Fibroblast of skin of right quadriceps (primary cell): ENCODE results near the gene TRRAP.
"Not testable (repeated sequence)": the region's sequence is repeated elsewhere in the genome, so short reads cannot be mapped to it uniquely, and the experiment has no call there.

Experiments used
- DNase-seq: peaks from one replicate; pipeline ENCODE4 v3.0.0-alpha.2; 2013

The TRRAP gene

GRCh38 chr7:99033765-99034164 is 155.4 kb downstream of the TRRAP start:
- no peak for DNase-seq

DNA sequence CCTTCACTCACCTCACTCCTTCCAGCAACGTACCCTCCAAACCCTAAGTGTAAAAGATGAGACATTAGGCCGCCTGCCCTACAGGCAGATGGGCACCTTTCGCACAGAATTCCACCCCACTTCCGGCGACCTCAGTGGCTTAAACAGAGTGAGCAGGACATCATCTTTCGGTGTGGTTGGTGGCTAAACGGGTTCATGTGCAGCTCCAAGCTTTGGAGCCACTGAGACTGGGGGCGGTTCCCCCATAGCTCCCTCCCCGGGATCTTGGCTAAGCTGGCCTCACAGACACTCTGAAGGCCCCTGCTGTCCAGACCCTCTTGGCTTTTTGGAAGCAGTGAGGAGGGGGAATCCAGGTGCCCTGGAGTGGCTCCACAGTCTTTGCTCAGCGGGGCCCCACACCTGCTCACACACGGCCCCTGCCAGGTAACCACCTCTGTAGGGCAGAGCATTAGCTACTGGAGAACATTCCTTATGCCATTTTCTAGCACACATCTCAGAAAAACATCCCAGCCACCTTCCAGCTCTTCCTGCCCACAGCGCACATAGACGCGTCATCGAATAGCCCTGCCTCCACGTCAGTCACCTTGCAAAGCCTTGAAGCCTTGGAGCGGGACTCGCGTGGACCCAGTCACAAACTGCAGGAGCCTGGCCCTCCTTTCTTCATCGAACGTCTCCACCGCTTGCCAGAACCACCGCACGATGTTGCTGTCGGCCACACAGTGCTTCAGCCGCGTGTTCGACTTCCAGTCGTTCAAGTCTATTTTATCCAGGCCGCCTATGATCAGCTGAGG is 156.8 kb downstream of the TRRAP start:
- DNase-seq, result no peak

DNA sequence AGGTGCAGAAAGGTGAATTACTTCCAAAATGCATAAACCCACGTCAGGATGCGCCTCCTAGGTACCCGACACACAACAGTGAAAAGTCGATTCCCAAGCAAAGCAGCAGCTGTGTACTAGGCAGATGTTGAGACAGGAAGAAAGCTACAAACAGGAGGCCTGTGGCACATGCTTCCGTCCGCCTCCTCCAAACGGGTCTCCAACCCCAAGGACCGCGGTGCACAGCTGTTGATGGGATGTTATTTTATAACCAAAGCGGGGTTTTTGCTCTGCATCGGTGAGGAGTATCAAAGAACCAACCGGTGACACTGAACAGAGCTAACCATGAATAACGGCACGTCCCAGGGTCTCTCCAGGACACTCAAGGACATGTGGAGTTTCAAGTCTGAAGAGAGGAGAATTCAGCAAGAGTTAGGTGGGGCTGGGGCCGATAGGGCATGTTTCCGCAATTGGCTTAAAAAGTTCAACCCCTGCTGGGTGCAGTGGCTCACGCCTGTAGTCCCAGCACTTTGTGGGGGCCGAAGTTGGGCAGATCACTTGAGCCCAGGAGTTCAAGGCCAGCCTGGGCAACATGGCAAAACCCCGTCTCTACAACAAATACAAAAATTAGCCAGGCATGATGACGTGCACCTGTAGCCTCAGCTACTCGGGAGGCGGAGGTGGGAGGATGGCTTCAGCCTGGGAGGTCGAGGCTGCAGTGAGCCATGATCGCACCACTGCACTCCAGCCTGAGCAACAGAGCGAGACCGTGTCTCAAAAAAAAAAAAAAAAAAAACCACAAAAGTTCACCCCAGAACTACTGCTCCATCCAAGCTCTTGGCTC is 157.6 kb downstream of the TRRAP start:
- no peak for DNase-seq

- DNase-seq, result peak; percentile 14
These were observed 158.3 kb downstream of the TRRAP start for GRCh38 chr7:99036546-99037111.

GRCh38 chr7:99037327-99037940 is 159.1 kb downstream of the TRRAP start:
- no peak for DNase-seq

DNA sequence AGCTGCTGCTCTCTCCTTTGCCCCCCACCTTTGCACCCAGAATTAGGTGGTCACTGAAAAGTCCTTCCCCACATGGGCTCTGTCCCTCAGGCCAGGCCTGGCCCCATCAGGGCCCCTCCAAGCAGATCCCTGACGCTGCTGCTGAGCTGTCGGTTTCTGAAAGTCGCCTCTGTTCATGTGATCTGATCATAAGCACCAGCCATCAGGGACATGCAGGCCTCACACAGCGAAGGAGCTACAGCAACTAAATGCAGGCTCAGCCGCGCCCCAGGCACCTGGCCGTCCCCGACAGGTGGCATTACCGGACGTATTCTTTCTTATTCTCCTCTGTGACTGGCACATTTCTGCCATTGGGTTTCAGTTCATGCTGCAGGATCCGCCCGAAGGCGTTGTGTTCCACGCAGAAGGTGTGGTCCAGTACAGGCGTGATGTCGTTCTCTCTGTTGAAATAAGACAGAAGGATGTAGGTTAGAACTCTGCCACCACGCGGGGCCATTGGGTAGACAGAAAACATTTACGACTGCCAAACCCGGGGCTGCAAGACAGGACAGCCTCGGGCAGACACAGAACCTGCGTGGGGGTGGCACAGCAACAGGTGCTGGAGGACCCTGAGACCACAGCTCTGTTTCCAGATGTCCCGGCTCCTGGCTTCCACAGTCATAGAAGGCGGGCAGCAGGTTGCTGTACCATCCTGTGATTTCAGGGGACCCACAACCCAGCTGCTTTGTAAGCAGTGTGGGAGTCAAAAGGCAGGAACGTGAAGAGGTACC is 159.9 kb downstream of the TRRAP start:
- no peak for DNase-seq

DNA sequence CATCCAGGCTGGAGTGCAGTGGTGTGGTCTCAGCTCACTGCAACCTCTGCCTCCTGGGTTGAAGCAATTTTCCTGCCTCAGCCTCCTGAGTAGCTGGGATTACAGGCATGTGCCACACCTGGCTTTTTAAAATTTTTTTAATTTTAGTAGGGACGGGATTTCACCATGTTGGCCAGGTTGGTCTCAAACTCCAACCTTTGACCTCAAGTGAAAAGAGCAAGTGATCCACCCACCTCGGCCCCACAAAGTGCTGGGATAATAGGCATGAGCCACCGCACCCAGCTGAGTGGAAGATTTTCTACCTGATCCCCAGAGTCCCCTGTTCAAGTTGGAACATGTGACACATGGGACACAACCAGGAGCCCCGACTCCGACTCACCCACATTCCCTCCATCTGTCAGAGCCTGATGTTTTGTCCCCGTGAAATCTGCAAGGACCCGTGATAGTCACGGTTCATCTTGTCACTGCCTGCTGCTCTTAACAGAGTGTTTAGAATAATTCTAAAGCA is 161.1 kb downstream of the TRRAP start:
- no peak for DNase-seq

DNA sequence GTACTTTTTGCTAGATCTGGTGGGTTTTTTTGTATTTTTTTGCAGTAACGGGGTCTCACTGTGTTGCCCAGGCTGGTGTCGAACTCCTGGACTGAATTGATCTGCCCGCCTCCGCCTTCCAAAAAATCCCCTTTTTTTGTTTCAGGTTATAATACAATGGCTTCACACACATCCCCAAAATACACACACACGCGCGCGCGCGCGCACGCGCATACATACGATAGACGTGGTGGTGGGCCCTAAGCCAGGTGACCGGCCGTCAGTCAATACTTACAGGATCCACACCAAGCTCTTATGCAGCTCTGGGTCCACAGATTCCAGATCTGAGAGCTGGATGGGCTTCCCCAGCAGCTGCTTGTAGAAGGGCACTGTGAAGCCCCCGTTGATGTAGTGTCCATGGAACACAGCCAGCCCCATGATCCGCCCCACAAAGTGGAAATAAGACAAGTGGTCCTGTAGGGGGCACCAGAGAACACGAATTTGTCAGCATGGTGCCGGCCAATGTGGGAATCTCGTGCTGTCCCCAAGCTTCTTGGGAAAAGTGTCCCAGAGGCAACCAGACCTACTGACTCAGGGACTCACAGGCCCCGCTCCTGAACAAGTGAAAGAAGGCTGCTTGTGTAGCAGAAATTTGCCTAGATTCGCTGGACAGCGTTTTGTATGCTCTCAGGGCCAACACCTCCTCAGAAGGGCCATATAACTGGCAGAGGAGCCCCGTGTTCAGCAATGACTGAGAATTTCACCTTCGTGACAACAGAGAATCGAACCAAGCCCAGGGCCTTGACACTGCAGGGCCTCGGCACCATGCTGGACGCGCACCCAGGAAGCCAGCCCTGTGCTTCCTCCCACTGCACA is 162.0 kb downstream of the TRRAP start:
- DNase-seq, result peak; percentile 81

GRCh38 chr7:99041526-99041925 is 163.2 kb downstream of the TRRAP start:
- DNase-seq, result no peak

- no peak for DNase-seq
These were observed 164.6 kb downstream of the TRRAP start for GRCh38 chr7:99042957-99043356.

DNA sequence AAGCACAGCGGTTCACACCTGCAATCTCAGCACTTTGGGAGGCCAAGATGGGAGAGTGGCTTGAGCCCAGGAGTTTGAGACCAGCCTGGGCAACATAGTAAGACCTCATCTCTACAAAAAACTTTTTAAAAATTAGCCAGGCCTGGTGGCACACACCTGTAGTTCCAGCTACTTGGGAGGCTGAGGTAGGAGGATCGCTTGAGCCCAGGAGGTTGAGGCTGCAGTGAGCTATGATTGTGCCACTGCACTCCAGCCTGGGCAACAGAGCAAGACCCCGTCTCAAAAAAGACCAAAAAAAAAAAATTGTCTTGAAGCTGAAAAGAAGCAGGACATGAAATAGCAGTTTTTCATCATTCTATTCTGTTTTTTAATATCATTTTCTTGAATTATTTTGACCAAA is 166.5 kb downstream of the TRRAP start:
- DNase-seq, result not testable (repeated sequence)

- not testable (repeated sequence) for DNase-seq
These were observed 167.9 kb downstream of the TRRAP start for GRCh38 chr7:99046262-99046661.

GRCh38 chr7:99046722-99047121 is 168.4 kb downstream of the TRRAP start:
- no peak for DNase-seq

- DNase-seq, result no peak
These were observed 169.3 kb downstream of the TRRAP start for GRCh38 chr7:99047526-99048077.

DNA sequence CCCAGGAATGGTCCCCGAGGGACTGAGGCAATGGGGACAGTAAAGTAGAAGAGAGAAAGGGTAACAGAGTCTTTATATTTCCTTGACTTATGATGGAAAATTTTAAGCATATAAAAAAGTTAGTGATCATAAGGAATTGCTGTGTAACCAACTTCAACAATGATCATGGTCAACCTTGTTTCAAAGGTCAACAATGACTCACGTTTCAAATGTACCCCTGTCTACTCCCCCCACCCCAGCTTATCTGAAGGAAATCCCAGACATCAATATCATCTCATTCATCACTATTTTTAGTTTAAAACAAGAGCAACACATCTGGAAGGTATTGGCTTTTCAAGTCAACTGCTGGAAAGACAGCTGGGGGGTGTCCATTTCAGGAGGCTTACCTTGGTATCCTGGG is 172.6 kb downstream of the TRRAP start:
- DNase-seq, result no peak

GRCh38 chr7:99054781-99055180 is 176.4 kb downstream of the TRRAP start:
- no peak for DNase-seq

GRCh38 chr7:99061001-99061776 is 182.9 kb downstream of the TRRAP start:
- DNase-seq, result no peak
